ENCODE results near the gene SAMD4A.

- TF ChIP-seq CTCF (conservative IDR thresholded peaks at IDR 0.05 in 1 of 2, IDR thresholded peaks at IDR 0.05 in 1 of 2; ENCODE audit: extremely low read depth in 1 of 2, insufficient read depth in 1 of 2, low read depth in 1 of 2, low read length in 2 of 2) = no peak
- TF ChIP-seq EZH2 (IDR thresholded peaks at IDR 0.05; ENCODE audit: borderline replicate concordance, low read length) = no peak
Observed at GRCh38 chr14:54538055-54538454, 28.9 kb upstream of the SAMD4A start.

Measured in mammary epithelial cell (primary cell).